ENCODE results near the gene ATP6V1B1.

DNA sequence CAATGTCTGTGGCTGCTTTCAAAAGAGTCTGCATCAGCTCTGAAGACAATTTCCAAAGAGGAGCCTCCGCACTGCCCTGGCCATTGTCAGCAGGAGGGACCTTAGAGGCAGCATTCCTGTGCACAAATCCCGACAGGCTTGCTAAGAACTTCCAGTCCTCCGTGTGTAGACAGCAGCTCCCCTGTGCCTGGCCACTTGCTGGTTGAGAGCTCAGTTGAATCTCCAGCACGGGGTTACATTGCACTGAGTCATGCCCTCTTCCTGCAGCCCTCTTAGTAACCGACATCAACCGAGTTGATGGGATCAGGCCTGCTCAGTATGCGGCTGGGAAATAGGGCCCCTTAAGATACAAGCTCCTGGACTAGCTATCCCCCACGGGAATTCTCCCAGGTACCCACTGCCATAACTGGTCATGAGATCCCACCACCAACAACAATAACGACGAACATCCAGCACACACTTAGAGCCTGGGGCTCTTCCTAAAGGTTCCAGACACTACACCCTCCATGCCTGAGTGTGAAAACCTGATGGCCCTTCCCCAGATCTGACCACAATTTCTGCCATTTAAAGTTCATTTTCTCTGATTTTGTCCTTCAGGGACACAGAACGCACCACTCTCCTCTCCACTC is 12.0 kb downstream of the ATP6V1B1 start:
- TF ChIP-seq, protein P1, sequence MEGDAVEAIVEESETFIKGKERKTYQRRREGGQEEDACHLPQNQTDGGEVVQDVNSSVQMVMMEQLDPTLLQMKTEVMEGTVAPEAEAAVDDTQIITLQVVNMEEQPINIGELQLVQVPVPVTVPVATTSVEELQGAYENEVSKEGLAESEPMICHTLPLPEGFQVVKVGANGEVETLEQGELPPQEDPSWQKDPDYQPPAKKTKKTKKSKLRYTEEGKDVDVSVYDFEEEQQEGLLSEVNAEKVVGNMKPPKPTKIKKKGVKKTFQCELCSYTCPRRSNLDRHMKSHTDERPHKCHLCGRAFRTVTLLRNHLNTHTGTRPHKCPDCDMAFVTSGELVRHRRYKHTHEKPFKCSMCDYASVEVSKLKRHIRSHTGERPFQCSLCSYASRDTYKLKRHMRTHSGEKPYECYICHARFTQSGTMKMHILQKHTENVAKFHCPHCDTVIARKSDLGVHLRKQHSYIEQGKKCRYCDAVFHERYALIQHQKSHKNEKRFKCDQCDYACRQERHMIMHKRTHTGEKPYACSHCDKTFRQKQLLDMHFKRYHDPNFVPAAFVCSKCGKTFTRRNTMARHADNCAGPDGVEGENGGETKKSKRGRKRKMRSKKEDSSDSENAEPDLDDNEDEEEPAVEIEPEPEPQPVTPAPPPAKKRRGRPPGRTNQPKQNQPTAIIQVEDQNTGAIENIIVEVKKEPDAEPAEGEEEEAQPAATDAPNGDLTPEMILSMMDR (conservative IDR thresholded peaks at IDR 0.05; ENCODE audit: low read length) = no peak
- no peak for TF ChIP-seq EZH2phosphoT487 (IDR thresholded peaks at IDR 0.05; ENCODE audit: borderline replicate concordance)

All from Loucy (cell line).